Right lobe of liver (tissue), 4 donors: ENCODE data around the gene PLPPR5.

ENCODE experiments used
- POLR2A ChIP-seq: fragments of 450-650 bp; IDR thresholded peaks from one replicate; pipeline ENCODE4 v1.6.1; 2017; ENCODE audit warnings: antibody characterized with exemption, mild to moderate bottlenecking
- TF ChIP-seq, protein P1 (sequence below), 4 donors: fragments of 200-600 bp in 3 of 4; fragments of 450-650 bp in 1 of 4; IDR thresholded peaks; one replicate each; pipeline versions ENCODE4 v1.5.1 to v1.8.0; 2016 to 2022; ENCODE audit warnings: antibody characterized with exemption in 4 of 4, mild to moderate bottlenecking in 2 of 4
- donor health status: DM: no; HTN: no; CAD: no.
- donor health status: DM: no; HTN: no; CAD: no.
- donor health status: DM: no; HTN: yes; CAD: no.

- no peak for TF ChIP-seq POLR2A
- TF ChIP-seq, protein P1, sequence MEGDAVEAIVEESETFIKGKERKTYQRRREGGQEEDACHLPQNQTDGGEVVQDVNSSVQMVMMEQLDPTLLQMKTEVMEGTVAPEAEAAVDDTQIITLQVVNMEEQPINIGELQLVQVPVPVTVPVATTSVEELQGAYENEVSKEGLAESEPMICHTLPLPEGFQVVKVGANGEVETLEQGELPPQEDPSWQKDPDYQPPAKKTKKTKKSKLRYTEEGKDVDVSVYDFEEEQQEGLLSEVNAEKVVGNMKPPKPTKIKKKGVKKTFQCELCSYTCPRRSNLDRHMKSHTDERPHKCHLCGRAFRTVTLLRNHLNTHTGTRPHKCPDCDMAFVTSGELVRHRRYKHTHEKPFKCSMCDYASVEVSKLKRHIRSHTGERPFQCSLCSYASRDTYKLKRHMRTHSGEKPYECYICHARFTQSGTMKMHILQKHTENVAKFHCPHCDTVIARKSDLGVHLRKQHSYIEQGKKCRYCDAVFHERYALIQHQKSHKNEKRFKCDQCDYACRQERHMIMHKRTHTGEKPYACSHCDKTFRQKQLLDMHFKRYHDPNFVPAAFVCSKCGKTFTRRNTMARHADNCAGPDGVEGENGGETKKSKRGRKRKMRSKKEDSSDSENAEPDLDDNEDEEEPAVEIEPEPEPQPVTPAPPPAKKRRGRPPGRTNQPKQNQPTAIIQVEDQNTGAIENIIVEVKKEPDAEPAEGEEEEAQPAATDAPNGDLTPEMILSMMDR (IDR thresholded peaks at IDR 0.05) = no peak
Measured at GRCh38 chr1:98931128-98931835, 73.4 kb downstream of the PLPPR5 start.
